Upper lobe of left lung (tissue), 4 donors: Measurements from ENCODE around the gene CYLC1.

Experiments used
- EP300 ChIP-seq, 4 donors: sonication (generic); formaldehyde crosslinking; IDR thresholded peaks; one replicate each; pipeline ENCODE4 v1.5.1; 2017; ENCODE audit warnings: antibody characterized with exemption in 4 of 4, control low read depth in 2 of 4
- POLR2A ChIP-seq, 4 donors: fragments of 450-650 bp; IDR thresholded peaks; one replicate each; pipeline ENCODE4 v1.5.1; 2016 to 2017; ENCODE audit warnings: antibody characterized with exemption in 4 of 4, mild to moderate bottlenecking in 2 of 4
- POLR2AphosphoS5 ChIP-seq, 2 donors: sonication (generic); formaldehyde crosslinking; IDR thresholded peaks; one replicate each; pipeline ENCODE4 v1.5.1; 2017; ENCODE audit warnings: antibody characterized with exemption in 2 of 2
- TF ChIP-seq, protein P1 (sequence below), 6 experiments: fragments of 450-650 bp in 4 of 6; fragments of 200-600 bp in 2 of 6; sonication (generic) in 2 of 6; IDR thresholded peaks; one replicate each; pipeline ENCODE4 v1.5.1; 2016 to 2019; ENCODE audit warnings: antibody characterized with exemption in 6 of 6

DNA sequence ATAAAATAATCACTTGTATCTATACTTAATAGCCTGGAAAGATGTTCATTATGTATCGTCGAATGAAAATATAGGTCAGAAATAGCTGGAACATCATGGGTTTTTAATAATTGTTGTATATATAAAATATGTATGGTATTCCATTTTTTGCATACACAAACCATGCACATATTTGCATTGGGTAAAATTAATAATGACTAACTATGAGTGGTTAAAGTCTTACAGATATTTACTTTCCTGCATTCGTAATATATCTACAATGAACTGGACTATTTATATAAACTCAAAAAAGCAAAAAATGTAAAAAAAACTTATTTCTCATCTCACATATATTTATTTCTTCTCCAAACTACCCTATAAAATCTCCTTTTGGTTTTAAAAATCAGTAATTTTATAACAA, 46.0 kb downstream of the CYLC1 start:
- TF ChIP-seq, protein P1, sequence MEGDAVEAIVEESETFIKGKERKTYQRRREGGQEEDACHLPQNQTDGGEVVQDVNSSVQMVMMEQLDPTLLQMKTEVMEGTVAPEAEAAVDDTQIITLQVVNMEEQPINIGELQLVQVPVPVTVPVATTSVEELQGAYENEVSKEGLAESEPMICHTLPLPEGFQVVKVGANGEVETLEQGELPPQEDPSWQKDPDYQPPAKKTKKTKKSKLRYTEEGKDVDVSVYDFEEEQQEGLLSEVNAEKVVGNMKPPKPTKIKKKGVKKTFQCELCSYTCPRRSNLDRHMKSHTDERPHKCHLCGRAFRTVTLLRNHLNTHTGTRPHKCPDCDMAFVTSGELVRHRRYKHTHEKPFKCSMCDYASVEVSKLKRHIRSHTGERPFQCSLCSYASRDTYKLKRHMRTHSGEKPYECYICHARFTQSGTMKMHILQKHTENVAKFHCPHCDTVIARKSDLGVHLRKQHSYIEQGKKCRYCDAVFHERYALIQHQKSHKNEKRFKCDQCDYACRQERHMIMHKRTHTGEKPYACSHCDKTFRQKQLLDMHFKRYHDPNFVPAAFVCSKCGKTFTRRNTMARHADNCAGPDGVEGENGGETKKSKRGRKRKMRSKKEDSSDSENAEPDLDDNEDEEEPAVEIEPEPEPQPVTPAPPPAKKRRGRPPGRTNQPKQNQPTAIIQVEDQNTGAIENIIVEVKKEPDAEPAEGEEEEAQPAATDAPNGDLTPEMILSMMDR (IDR thresholded peaks at IDR 0.05), result no peak
- TF ChIP-seq POLR2A (IDR thresholded peaks at IDR 0.05) (no peak), EP300 (IDR thresholded peaks at IDR 0.05) (no peak), POLR2AphosphoS5 (IDR thresholded peaks at IDR 0.05) (no peak)
